Spinal cord (tissue), 10 donors: ENCODE results near the gene SLC25A27. TPM values are rescaled to one million over a fixed set of nuclear protein-coding genes. Genes with fewer than 3 reads are reported as not detected.

Source experiments
- DNase-seq, 6 donors: peaks; one replicate each; pipeline versions ENCODE4 v3.0.0 to v3.0.0-alpha.2; 2013 to 2015; ENCODE audit warnings: low spot score in 6 of 6, low read depth in 4 of 6
- H3K27ac ChIP-seq: one replicate; pipeline ENCODE4 v1.5.1; 2013; ENCODE audit warnings: low read depth, low read length, control low read depth
- H3K27me3 ChIP-seq: one replicate; pipeline ENCODE4 v1.6.1; 2013; ENCODE audit warnings: low read length; ENCODE audit not compliant: control insufficient read depth, insufficient read depth
- H3K36me3 ChIP-seq: one replicate; pipeline ENCODE4 v1.6.1; 2013; ENCODE audit warnings: low read length; ENCODE audit not compliant: control insufficient read depth, insufficient read depth
- H3K4me1 ChIP-seq: one replicate; pipeline ENCODE4 v1.6.1; 2013; ENCODE audit warnings: low read length; ENCODE audit not compliant: control insufficient read depth, insufficient read depth
- H3K4me3 ChIP-seq: one replicate; pipeline ENCODE4 v1.5.1; 2013; ENCODE audit warnings: low read depth, low read length, control low read depth
- H3K9me3 ChIP-seq: one replicate; pipeline ENCODE4 v1.6.1; 2013; ENCODE audit warnings: low read length; ENCODE audit not compliant: control insufficient read depth, insufficient read depth
- WGBS: methylation state at CpG from one replicate; pipeline ENCODE4 v1.1.5; 2013; ENCODE audit warnings: missing lambda C conversion rate; ENCODE audit not compliant: insufficient coverage; 5-methylcytosine and 5-hydroxymethylcytosine counted together
- polyA plus RNA-seq, 2 donors: library from polyadenylated mRNA; unstranded; fragments of 120-200 nt; gene quantifications; one replicate each; pipeline ENCODE4 v1.2.1, GENCODE V29; 2013; ENCODE audit not compliant: insufficient read length in 2 of 2
- total RNA-seq, 2 donors: library from RNA; depleted of rRNA in 1 of 2; stranded (reverse); fragments of 120-200 nt in 1 of 2; fragments of >200 nt in 1 of 2; gene quantifications; one replicate each; pipeline versions ENCODE4 v1.2.3 to v1.2.4, GENCODE V29; 2013 to 2014
- donor health status: healthy.

Gene SLC25A27
- total and polyA plus RNA-seq, 4 donors: 43.5 to 69.5 (median 54.9) TPM

- WGBS: 45% methylated on average over 1 of the region's 1 CpG
- no peak overlapping the region for H3K4me3 ChIP-seq
Observed at GRCh38 chr6:46674410-46674809, 21.6 kb downstream of the SLC25A27 start.

GRCh38 chr6:46676604-46677313 lies 24.0 kb downstream of the SLC25A27 start:
- peak in 2 of 6 donors; percentile 18 to 37 for DNase-seq
- H3K27me3 ChIP-seq: no peaks in the 10 kb centered on the region
- no peak overlapping the region for H3K27ac ChIP-seq
- H3K36me3 ChIP-seq: no peaks in the 10 kb centered on the region
- WGBS: 100% methylated on average over 3 of the region's 6 CpGs
- H3K4me1 ChIP-seq: no peaks in the 10 kb centered on the region
- no peak overlapping the region for H3K4me3 ChIP-seq
- H3K9me3 ChIP-seq: no peaks in the 10 kb centered on the region

More at GRCh38 chr6:46674410-46674809, 21.6 kb downstream of the SLC25A27 start:
- Histone ChIP-seq H3K36me3 (peaks cover 2% of the 10 kb centered on the region), H3K9me3 (no peaks in the 10 kb centered on the region), H3K4me1 (no peaks in the 10 kb centered on the region), H3K27me3 (no peaks in the 10 kb centered on the region), H3K27ac (no peak overlapping the region)
- no peak for DNase-seq

GRCh38 chr6:46677314-46677654 lies 24.5 kb downstream of the SLC25A27 start:
- no peak overlapping the region for H3K4me3 ChIP-seq
- peak in 2 of 6 donors; percentile 26 to 45 for DNase-seq
- H3K27ac ChIP-seq: no peak overlapping the region
- no peaks in the 10 kb centered on the region for H3K4me1 ChIP-seq
- no CpG with 5 or more reads among the region's 4 CpGs for WGBS
- no peaks in the 10 kb centered on the region for H3K9me3 ChIP-seq
- no peaks in the 10 kb centered on the region for H3K27me3 ChIP-seq
- H3K36me3 ChIP-seq: no peaks in the 10 kb centered on the region

- Histone ChIP-seq H3K27ac (no peak overlapping the region), H3K4me1 (no peaks in the 10 kb centered on the region), H3K4me3 (no peak overlapping the region), H3K36me3 (peaks cover 12% of the 10 kb centered on the region), H3K9me3 (no peaks in the 10 kb centered on the region), H3K27me3 (no peaks in the 10 kb centered on the region)
- no peak for DNase-seq
- WGBS: no CpG with 5 or more reads among the region's 4 CpGs
Observed at GRCh38 chr6:46684771-46685170, 32.0 kb downstream of the SLC25A27 start.

- no peak for DNase-seq
- Histone ChIP-seq H3K36me3 (peaks cover 12% of the 10 kb centered on the region), H3K4me3 (no peak within 1 kb of the TSS), H3K27me3 (no peaks in the 10 kb centered on the region), H3K27ac (no peak within 1 kb of the TSS), H3K9me3 (no peaks in the 10 kb centered on the region), H3K4me1 (no peaks in the 10 kb centered on the region)
- 93% methylated on average over 41 of the region's 41 CpGs for WGBS
Observed at GRCh38 chr6:46687619-46688097, 34.9 kb downstream of the SLC25A27 start, which contains the start of gene TDRD6. Gene TDRD6 (plus strand): TSS chr6:46687885. CDS start chr6:46688129, 244 bp downstream.

- H3K27ac ChIP-seq: no peak overlapping the region
- no peaks in the 10 kb centered on the region for H3K27me3 ChIP-seq
- no peak for DNase-seq
- 94% methylated on average over 84 of the region's 85 CpGs for WGBS
- H3K9me3 ChIP-seq: no peaks in the 10 kb centered on the region
- H3K36me3 ChIP-seq: peaks cover 12% of the 10 kb centered on the region
- H3K4me1 ChIP-seq: no peaks in the 10 kb centered on the region
- no peak overlapping the region for H3K4me3 ChIP-seq
Observed at GRCh38 chr6:46688117-46688965, 35.6 kb downstream of the SLC25A27 start.

GRCh38 chr6:46688966-46689335 lies 36.2 kb downstream of the SLC25A27 start:
- WGBS: 98% methylated on average over 13 of the region's 13 CpGs
- Histone ChIP-seq H3K27ac (no peak overlapping the region), H3K4me3 (no peak overlapping the region), H3K9me3 (no peaks in the 10 kb centered on the region), H3K27me3 (no peaks in the 10 kb centered on the region), H3K4me1 (no peaks in the 10 kb centered on the region), H3K36me3 (peaks cover 12% of the 10 kb centered on the region)
- no peak for DNase-seq

GRCh38 chr6:46689657-46690056 lies 36.9 kb downstream of the SLC25A27 start:
- H3K27ac ChIP-seq: no peak overlapping the region
- no peaks in the 10 kb centered on the region for H3K9me3 ChIP-seq
- no CpG with 5 or more reads among the region's 3 CpGs for WGBS
- no peak overlapping the region for H3K4me3 ChIP-seq
- peaks cover 12% of the 10 kb centered on the region for H3K36me3 ChIP-seq
- no peaks in the 10 kb centered on the region for H3K4me1 ChIP-seq
- DNase-seq: no peak
- H3K27me3 ChIP-seq: no peaks in the 10 kb centered on the region

GRCh38 chr6:46690141-46690755 lies 37.5 kb downstream of the SLC25A27 start:
- no peaks in the 10 kb centered on the region for H3K27me3 ChIP-seq
- no peak overlapping the region for H3K27ac ChIP-seq
- no peak for DNase-seq
- no CpG with 5 or more reads among the region's 2 CpGs for WGBS
- H3K36me3 ChIP-seq: peaks cover 12% of the 10 kb centered on the region
- no peak overlapping the region for H3K4me3 ChIP-seq
- no peaks in the 10 kb centered on the region for H3K4me1 ChIP-seq
- H3K9me3 ChIP-seq: no peaks in the 10 kb centered on the region
